Aorta (tissue), 5 donors: ENCODE measurements around the gene NFKB1. TPM values are rescaled to one million over a fixed set of nuclear protein-coding genes. Genes with fewer than 3 reads are reported as not detected.

Source experiments
- ATAC-seq: fragments of 200-7000 bp; cut with Tn5 transposase; one replicate; pipeline ENCODE4 v1.9.1; 2022; ENCODE audit warnings: moderate library complexity; ENCODE audit not compliant: low FRiP score
- DNase-seq, 2 donors: peaks; one replicate each; pipeline ENCODE4 v3.0.0-alpha.2; 2020
- H3K27ac ChIP-seq, 2 donors: one replicate each; pipeline ENCODE4 v1.5.1; 2013; ENCODE audit warnings: low read length in 2 of 2, mild to moderate bottlenecking in 2 of 2, moderate library complexity in 2 of 2, control low read depth in 1 of 2, inconsistent platforms in 1 of 2, low read depth in 1 of 2
- H3K27me3 ChIP-seq, 2 donors: one replicate each; pipeline ENCODE4 v1.6.1; 2013; ENCODE audit warnings: control low read depth in 1 of 2, low read length in 1 of 2, mild to moderate bottlenecking in 1 of 2, moderate library complexity in 1 of 2; ENCODE audit not compliant: insufficient read depth in 2 of 2, control insufficient read depth in 1 of 2
- H3K36me3 ChIP-seq, 2 donors: one replicate each; pipeline ENCODE4 v1.6.1; 2013; ENCODE audit warnings: control low read depth in 1 of 2, low read length in 1 of 2, mild to moderate bottlenecking in 1 of 2; ENCODE audit not compliant: insufficient read depth in 2 of 2, control insufficient read depth in 1 of 2
- H3K4me1 ChIP-seq, 2 donors: one replicate each; pipeline ENCODE4 v1.6.1; 2013; ENCODE audit warnings: low read length in 2 of 2, control low read depth in 1 of 2, mild to moderate bottlenecking in 1 of 2, moderate library complexity in 1 of 2; ENCODE audit not compliant: insufficient read depth in 2 of 2, control insufficient read depth in 1 of 2
- H3K4me3 ChIP-seq, 2 donors: one replicate each; pipeline ENCODE4 v1.5.1; 2013; ENCODE audit warnings: low read length in 2 of 2, control low read depth in 1 of 2, mild to moderate bottlenecking in 1 of 2
- H3K9me3 ChIP-seq: one replicate; pipeline ENCODE4 v1.6.1; 2013; ENCODE audit warnings: mild to moderate bottlenecking, low read length; ENCODE audit not compliant: control insufficient read depth
- WGBS, 2 donors: extraction: QIAGEN DNeasy Blood & Tissue Kit; methylation state at CpG; one replicate each; pipeline ENCODE4 v1.1.7; 2013; 5-methylcytosine and 5-hydroxymethylcytosine counted together
- intact Hi-C, 2 donors: fragments of 100-400 bp; cut with DNase I; formaldehyde crosslinking; loops; one replicate each; pipeline versions ENCODE4 v1.14.2 to v1.15.0; 2022
- polyA plus RNA-seq, 2 donors: library from polyadenylated mRNA; stranded (reverse); fragments of 200-250 nt; gene quantifications; one replicate each; pipeline ENCODE4 v1.2.3, GENCODE V29; 2013
- total RNA-seq, 2 donors: library from RNA; stranded (reverse); fragmentation: NEBNext Ultra II Directional; extraction: Animal tissue kit (Norgen Biotek cat#: 25700); gene quantifications; one replicate each; pipeline ENCODE4 v1.2.1, GENCODE V29; 2021
- donor health status: healthy with polysubstance abuse.
- donor health status: Bipolar disorder and iron deficiency.
- donor health status: DM: no; HTN: no; CAD: no.
- donor health status: DM: no; HTN: no; CAD: no.
- donor health status: DM: yes; HTN: yes; CAD: no.

The NFKB1 gene
- total and polyA plus RNA-seq, 4 donors: 10.9 to 48.4 (median 26.0) TPM

DNA sequence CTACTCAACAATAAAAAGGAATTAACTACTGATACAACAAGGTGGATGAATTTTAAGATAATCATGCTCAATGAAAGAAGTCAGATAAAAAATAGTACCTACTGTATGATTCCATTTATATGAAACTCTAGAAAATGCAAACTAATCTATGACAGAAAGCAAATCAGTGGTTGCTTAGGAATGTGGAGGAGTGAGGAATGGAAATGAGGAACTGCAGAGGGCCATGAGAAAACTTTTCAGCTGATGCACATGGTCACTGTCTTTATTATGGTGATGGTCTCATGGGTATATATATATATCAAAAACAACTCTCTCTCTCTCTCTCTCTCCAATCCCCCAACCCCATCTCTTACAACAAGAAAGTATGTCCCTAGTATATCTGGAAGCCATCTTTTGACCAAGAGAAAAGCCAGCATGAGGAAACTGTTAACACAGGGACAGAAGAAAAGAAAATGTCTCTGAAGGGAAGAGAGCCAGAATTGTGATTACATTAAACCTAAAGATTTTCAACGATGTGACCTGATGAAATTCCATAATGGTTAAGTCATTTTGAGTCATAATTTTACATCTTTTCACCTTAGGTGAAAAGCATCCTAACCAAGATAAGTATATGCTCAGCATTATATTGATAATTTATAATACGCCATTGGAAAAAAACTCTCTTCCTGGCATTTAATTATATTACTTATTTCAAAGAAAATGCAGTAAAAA is 8.5 kb upstream of the NFKB1 start:
- Histone ChIP-seq H3K27me3 (no peaks in the 10 kb centered on the region), H3K4me3 (no peak overlapping the region), H3K36me3 (no peaks in the 10 kb centered on the region), H3K4me1 (peaks cover 0 to 5% of the 10 kb centered on the region in 2 donors), H3K27ac (no peak overlapping the region), H3K9me3 (no peaks in the 10 kb centered on the region)
- intact Hi-C loops: no loop called here
- ATAC-seq (no peak), DNase-seq (no peak)
- WGBS, 2 donors: 76 to 80% methylated on average over 2 of the region's 2 CpGs

DNA sequence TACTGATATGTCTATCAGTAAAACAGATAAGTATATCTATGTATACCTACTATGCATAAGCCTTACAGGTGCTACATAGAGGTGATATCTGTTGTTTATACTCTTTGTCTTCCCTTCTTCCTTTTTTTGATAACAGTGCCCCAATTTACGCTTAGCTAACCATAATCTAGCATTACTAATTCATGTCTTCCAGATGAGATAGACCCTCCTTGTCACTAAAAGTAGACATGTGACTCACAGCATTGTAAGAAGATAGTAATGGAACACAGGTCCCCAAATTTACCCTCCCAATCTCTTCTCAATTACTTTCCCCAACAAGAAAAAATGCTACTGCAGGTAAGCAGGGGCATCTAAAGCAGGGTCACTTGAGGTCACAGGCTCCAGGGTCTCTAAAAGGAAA is 7.9 kb upstream of the NFKB1 start:
- no peak overlapping the region for H3K4me3 ChIP-seq
- no peak for ATAC-seq
- intact Hi-C loops: no loop called here

DNA sequence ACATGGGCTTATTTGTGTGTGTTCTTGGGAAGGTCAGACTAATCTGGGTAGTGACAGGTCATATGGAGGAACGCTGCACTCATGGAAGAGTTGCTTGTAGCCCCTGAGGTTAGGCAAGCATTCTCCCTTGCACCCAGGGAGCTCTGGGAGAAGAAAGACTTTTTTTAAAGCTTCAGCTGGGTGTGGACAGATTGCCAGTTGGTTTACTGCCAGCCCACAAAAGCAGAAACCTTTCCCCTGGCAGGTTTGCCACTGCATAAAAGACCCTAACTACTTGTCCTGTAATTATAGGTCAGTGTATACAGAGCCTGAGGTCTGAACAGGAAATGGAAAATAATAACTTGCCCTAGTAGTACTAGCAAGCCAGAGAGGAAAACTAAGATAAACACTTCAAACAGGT is 7.4 kb upstream of the NFKB1 start:
- peaks cover 0 to 5% of the 10 kb centered on the region in 2 donors for H3K4me1 ChIP-seq
- H3K27me3 ChIP-seq: no peaks in the 10 kb centered on the region
- DNase-seq: peak in 1 of 2 donors; percentile 17
- intact Hi-C loops: no loop called here
- H3K36me3 ChIP-seq: no peaks in the 10 kb centered on the region
- no peak for ATAC-seq
- H3K4me3 ChIP-seq: no peak overlapping the region
- no peaks in the 10 kb centered on the region for H3K9me3 ChIP-seq
- H3K27ac ChIP-seq: no peak overlapping the region
- WGBS, 2 donors: 70 to 80% methylated on average over 1 of the region's 1 CpG

More for the DNA sequence above, 7.9 kb upstream of the NFKB1 start:
- 88 to 95% methylated on average over 1 of the region's 1 CpG for WGBS, 2 donors
- no peaks in the 10 kb centered on the region for H3K36me3 ChIP-seq
- H3K9me3 ChIP-seq: no peaks in the 10 kb centered on the region
- DNase-seq: no peak
- H3K27ac ChIP-seq: no peak overlapping the region
- peaks cover 0 to 5% of the 10 kb centered on the region in 2 donors for H3K4me1 ChIP-seq
- H3K27me3 ChIP-seq: no peaks in the 10 kb centered on the region

DNA sequence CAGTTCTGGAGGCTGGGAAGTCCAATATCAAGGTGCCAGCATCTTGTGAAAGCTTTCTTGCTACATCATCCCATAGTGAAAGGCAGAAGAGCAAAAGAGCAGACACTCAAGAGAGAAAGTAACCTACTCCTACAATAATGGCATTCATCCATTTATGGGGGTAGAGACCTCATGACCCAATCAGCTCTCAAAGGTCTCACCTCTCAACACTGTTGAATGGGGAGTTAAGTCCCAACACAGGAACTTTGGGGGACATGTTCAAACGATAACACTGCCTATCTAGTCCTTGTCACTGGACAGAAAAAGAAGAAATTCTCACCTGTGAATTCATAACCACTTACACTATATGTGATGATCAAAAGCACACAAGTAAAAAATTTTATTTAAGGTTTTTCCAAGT is 6.6 kb upstream of the NFKB1 start:
- H3K9me3 ChIP-seq: no peaks in the 10 kb centered on the region
- no peak overlapping the region for H3K4me3 ChIP-seq
- intact Hi-C loops: no loop called here
- ATAC-seq (no peak), DNase-seq (no peak)
- peaks cover 3 to 5% of the 10 kb centered on the region in 2 donors for H3K4me1 ChIP-seq
- 79 to 90% methylated on average over 1 of the region's 1 CpG for WGBS, 2 donors
- peaks cover 0 to 2% of the 10 kb centered on the region in 2 donors for H3K27me3 ChIP-seq
- H3K27ac ChIP-seq: no peak overlapping the region
- no peaks in the 10 kb centered on the region for H3K36me3 ChIP-seq

DNA sequence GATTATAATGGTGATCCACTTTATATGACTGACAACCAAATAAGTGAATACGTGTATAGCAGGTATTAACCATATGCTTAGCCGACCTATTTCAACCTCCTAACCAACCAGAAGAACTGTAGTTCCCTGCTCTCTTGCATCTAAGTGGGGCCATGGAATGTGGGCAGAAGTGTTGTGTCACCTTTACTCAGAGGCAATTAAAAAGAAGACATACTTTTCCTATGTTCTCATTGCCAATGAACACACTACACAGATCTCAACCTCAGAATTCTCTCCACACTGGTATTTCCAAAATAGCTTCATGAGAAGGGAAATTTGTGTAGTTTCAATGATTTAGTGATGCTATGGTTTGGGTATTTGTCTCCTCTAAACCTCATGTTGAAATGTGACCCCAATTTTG is 3.2 kb upstream of the NFKB1 start:
- H3K27me3 ChIP-seq: peaks cover 0 to 2% of the 10 kb centered on the region in 2 donors
- WGBS, 2 donors: 95% methylated on average over 2 of the region's 2 CpGs
- no peak overlapping the region for H3K27ac ChIP-seq
- ATAC-seq (no peak), DNase-seq (no peak)
- H3K4me1 ChIP-seq: peaks cover 3 to 5% of the 10 kb centered on the region in 2 donors
- H3K36me3 ChIP-seq: no peaks in the 10 kb centered on the region
- no peak overlapping the region for H3K4me3 ChIP-seq
- no peaks in the 10 kb centered on the region for H3K9me3 ChIP-seq
- intact Hi-C loops: no loop called here

DNA sequence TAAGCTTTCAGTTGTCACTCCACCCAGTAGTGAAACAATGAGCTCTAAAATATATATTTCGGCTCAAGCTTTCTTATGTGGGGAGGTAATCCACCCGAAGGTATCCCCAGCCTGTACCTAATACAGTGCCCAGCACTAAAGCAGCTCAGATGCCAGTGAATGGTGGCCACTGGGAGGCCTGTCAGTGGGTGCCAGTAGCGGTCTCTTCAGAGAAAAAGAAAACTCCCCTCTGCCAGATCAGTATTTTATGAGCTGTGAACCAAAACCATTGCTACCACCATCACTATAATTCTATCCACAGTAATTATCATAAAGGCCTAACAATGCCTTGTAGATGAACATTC is 835 bp upstream of the NFKB1 start:
- intact Hi-C loops: loop anchor here (5.0 kb wide), 3 partner anchors 327 to 517 kb away; partner anchors contain the start of genes CISD2 (in 1 of the 2), SLC9B1 (in 1 of the 2) and UBE2D3 (in 1 of the 2)
- peaks cover 3 to 6% of the 10 kb centered on the region in 2 donors for H3K4me1 ChIP-seq
- H3K9me3 ChIP-seq: no peaks in the 10 kb centered on the region
- H3K36me3 ChIP-seq: no peaks in the 10 kb centered on the region
- DNase-seq (no peak), ATAC-seq (no peak)
- H3K27me3 ChIP-seq: peaks cover 0 to 2% of the 10 kb centered on the region in 2 donors
- 49 to 61% methylated on average over 3 of the region's 3 CpGs for WGBS, 2 donors
- H3K27ac ChIP-seq: peak overlapping the region; percentile 48 to 51
- peak overlapping the region; percentile 85 to 90 for H3K4me3 ChIP-seq

DNA sequence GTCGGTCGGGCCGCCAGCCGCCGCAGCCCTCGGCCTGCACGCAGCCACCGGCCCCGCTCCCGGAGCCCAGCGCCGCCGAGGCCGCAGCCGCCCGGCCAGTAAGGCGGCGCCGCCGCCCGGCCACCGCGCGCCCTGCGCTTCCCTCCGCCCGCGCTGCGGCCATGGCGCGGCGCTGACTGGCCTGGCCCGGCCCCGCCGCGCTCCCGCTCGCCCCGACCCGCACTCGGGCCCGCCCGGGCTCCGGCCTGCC is 213 bp downstream of the NFKB1 start:
- intact Hi-C loops: loop anchor here (5.0 kb wide), 3 partner anchors 326 to 516 kb away; partner anchors contain the start of genes CISD2 (in 1 of the 2), SLC9B1 (in 1 of the 2) and UBE2D3 (in 1 of the 2)
- peaks cover 0 to 2% of the 10 kb centered on the region in 2 donors for H3K27me3 ChIP-seq
- H3K36me3 ChIP-seq: no peaks in the 10 kb centered on the region
- WGBS, 2 donors: 0 to 1% methylated on average over 15 to 44 of the region's 44 CpGs
- H3K4me1 ChIP-seq: peaks cover 3% of the 10 kb centered on the region in 2 donors
- H3K9me3 ChIP-seq: no peaks in the 10 kb centered on the region
- peak overlapping the region; percentile 85 to 90 for H3K4me3 ChIP-seq
- DNase-seq (no peak), ATAC-seq (peak; percentile 66)
- H3K27ac ChIP-seq: peak overlapping the region; percentile 88 to 97

DNA sequence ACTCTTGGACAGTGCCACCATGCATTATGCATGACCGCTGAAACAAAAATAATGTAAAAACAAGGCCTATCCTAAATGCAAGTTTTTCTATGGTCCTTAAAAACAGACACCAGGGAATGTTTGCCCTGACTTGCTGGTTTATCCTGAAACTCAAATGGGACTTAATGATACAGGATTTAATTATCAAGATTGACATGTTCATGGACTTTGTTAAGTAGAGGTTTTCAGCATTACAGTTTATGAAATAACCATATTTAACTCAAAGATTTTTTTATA is 1.3 kb downstream of the NFKB1 start:
- 8 to 9% methylated on average over 1 of the region's 1 CpG for WGBS, 2 donors
- H3K4me3 ChIP-seq: peak overlapping the region; percentile 85 to 90
- no peaks in the 10 kb centered on the region for H3K36me3 ChIP-seq
- no peak for ATAC-seq
- H3K27ac ChIP-seq: no peak overlapping the region
- peaks cover 0 to 2% of the 10 kb centered on the region in 2 donors for H3K27me3 ChIP-seq
- H3K4me1 ChIP-seq: peaks cover 3% of the 10 kb centered on the region in 2 donors
- no peak for DNase-seq
- no peaks in the 10 kb centered on the region for H3K9me3 ChIP-seq
- intact Hi-C loops: loop anchor here (5.0 kb wide), 3 partner anchors 325 to 515 kb away; partner anchors contain the start of genes CISD2 (in 1 of the 2), SLC9B1 (in 1 of the 2) and UBE2D3 (in 1 of the 2)

DNA sequence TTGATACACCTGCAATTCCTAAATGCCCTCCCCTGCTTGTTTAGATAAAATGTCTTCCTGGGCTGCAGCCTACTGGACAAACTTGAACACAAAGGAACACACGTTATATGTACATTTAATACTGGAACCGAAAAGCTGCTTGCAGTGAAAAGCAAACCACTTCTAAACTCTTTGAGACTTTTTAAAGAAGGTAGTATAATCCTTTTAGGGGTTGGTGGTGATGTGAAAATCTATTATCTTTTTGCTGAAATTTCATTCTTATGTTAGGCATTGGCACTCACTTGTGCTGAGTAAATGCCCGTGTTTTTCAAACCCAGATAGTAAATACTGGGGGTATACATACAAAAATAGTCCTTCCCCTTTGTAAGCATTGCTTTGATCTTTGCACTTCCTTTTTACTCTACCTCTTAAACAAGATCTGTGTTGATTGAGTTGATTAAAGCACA is 2.2 kb downstream of the NFKB1 start:
- DNase-seq (no peak), ATAC-seq (no peak)
- Histone ChIP-seq H3K27me3 (peaks cover 0 to 2% of the 10 kb centered on the region in 2 donors), H3K9me3 (no peaks in the 10 kb centered on the region), H3K4me3 (peak overlapping the region in 1 of 2 donors; percentile 41), H3K27ac (no peak overlapping the region), H3K4me1 (peaks cover 3% of the 10 kb centered on the region in 2 donors), H3K36me3 (no peaks in the 10 kb centered on the region)
- whole genome bisulfite sequencing, 2 donors: 51 to 57% methylated on average over 3 of the region's 3 CpGs
- intact Hi-C loops: loop anchor here (5.0 kb wide), 3 partner anchors 324 to 514 kb away; partner anchors contain the start of genes CISD2 (in 1 of the 2), SLC9B1 (in 1 of the 2) and UBE2D3 (in 1 of the 2)
